Frontal cortex (tissue), 4 donors: ENCODE measurements around the gene LYRM4. TPM values are rescaled to one million over a fixed set of nuclear protein-coding genes. Genes with fewer than 3 reads are reported as not detected.
A peak's percentile ranks its signal among the peaks of the same experiment; 100 is the strongest.

Experiments used
- DNase-seq, 2 donors: peaks; one replicate each; pipeline ENCODE4 v3.0.0; 2012; ENCODE audit warnings: low spot score in 2 of 2
- FAIRE-seq: peaks from 2 replicates; lab custom pipeline; 2012; peaks lifted over from hg19 to GRCh38; lab: Jason Lieb, UNC
- total RNA-seq: library from RNA; depleted of rRNA; stranded (reverse); fragments of >200 nt; gene quantifications from one replicate; pipeline ENCODE4 v1.2.3, GENCODE V29; 2014
- donor health status: control.
- donor health status: control.
- donor health status: control.

LYRM4 gene
- total RNA-seq, 1 donor from 2014 or later, result 14.7 TPM

DNA sequence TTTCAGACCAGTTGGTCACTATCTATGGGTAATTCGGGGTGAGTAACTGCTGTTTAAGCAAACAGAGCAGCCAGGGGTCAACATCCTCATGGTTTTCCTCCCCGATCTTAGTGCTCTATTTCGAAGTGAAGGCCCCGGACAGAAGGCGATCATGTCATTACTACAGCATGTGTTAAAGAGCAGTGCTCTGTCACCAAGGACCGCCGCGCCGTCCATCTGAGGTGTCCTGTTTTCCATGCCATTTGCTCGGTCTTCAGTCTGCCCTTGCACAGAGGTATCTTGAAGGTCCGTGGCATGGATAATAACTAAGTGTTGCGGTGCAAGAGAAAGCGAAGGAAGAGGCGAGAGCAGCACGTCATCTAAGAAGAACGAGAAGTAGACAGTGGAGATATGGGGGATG is 150.5 kb downstream of the LYRM4 start:
- FAIRE-seq (no peak), DNase-seq (no peak)

DNA sequence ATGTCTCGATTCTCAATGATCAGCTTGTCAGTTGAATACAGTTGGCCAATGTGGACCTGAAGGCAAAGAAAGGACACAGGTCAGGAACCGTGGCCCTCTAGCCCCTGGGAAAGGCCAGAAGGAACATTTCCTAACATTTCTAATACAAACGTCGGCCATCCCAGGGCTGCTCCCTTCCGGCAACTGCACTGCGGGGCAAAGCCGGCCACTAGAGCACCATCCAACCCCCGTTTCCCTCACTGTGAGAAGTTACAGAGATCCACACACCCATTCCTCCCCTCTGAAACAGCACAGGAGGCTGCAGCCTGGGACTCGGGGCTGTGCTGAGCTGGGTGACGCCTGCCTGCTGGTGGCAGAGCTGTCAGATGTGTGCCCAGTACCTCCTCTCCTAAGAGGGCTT is 151.3 kb downstream of the LYRM4 start:
- FAIRE-seq (no peak), DNase-seq (no peak)

DNA sequence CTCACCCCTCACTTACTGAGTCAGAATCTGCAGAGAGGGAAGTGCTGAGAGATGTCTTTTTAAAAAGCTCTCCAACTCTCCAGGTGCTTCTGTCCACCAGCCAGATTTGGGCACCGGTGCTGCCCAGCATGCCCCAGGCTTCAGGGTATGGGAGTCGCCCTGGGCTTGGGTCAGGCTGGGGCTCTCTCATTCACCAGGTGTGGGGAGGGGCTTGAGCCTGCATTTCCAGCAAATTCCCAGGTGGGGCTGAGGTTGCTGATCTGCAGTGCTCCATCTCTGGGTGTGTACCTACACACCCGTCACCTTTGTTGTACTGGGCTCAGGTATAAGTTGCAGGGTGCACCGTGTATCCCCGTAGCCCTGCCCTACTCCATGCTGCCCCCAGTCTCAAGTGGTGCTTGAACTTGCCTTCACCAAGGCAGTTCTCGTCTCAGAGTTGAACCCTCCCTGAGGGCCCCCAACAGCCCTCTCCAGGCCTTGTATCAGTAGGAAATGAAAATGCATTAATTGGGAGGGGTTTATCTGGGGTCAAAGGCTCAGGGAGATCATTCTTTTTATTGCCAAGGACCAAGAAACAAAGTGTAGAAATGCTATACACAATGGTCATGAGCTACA is 152.1 kb downstream of the LYRM4 start:
- FAIRE-seq (no peak), DNase-seq (no peak)

DNA sequence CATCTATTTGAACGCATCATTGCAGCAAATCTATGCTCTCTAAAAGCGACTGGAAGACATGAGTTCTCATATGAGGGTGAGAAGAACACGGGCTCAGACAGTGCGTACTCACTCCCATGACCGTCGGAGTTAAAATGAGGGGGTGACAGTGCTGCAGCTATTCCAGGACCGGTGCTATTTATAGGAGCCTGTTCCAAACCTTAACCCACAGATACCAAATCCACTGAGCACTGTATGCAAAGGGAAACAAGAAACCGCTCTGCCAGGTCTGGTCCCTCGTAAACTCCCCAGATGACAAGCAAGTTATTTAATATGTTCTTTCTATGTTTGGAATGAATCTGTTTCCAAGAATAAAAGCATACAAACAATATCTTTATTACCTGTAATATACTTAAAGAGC is 152.7 kb downstream of the LYRM4 start:
- FAIRE-seq (no peak), DNase-seq (peak in 1 of 2 donors; percentile 49)

DNA sequence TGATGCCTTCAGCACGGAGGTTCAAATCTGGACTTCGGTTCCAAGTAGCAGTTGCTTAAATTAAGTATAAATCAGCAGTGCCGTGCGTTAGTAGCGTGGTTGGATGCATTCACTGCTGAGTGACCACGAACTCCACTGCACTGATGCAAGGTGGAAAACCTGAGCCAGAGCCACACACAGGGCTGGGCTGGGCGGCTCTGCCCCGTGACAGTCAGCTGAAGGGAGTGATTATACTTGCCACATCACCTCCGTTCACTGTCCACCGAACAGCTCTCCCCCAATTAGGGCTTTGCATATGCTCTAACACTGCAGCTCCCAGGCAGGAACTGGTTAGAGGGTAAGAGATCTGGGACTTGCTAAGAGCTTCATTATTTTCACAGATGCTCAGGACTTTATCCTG is 153.4 kb downstream of the LYRM4 start:
- no peak for FAIRE-seq
- no peak for DNase-seq

DNA sequence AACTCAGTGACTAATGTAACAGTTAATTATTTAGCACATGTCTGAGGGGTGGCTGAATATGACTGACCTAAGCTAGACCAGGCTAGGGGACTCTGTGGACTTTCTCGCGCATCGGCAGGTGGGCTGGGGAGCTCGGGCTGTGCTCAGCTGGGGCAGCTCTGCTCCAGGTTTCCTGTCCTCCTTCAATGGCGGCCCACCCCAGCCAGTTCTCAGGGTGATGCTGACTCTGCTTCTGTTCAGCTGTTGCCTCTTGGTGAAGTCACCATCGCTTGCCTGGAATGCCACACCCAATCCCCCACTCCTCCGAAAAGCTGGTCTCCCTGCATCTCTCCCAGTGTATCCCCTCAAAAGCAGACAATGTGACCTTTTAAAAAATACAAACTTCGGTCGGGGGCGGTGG is 155.6 kb downstream of the LYRM4 start:
- no peak for FAIRE-seq
- DNase-seq, result no peak

DNA sequence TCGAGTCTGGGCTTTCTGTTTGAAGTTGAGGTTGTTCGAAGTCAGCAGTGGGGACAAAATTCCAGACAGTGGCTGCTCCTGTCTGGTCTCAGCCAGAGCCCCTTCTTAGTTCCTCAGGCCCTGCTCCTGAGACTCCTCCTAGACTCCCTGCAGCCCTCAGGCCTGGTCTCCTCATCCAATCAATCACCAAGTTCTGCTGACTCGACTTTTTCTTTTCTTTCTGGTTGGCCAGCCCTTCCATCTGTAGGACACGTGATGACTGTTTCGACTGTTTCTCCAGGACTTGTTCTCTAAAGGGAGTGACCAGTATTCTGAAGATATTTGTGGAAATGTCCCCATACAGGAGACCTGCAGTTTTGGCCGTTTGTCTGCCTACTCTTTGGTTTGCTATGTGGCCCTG is 156.1 kb downstream of the LYRM4 start:
- FAIRE-seq (no peak), DNase-seq (no peak)

DNA sequence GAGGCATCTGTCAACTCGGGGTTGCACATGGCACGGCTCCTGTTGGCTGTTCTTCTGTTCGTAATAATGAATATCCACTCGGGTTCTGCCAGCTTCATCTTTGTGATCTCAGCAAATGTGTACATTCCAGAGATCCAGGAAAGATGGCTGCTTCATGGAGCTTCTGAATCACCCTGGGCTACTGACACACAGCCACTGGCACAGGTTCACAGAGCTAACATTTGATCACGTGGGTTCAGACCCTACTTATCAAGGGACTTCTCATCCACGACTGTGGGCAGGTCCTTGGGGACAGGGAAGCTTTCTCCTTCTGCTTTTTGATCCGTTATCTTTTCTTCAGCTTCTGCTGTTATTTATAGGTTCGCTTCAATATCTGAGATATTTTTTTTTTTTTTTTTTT is 157.5 kb downstream of the LYRM4 start:
- no peak for FAIRE-seq
- DNase-seq, result no peak

DNA sequence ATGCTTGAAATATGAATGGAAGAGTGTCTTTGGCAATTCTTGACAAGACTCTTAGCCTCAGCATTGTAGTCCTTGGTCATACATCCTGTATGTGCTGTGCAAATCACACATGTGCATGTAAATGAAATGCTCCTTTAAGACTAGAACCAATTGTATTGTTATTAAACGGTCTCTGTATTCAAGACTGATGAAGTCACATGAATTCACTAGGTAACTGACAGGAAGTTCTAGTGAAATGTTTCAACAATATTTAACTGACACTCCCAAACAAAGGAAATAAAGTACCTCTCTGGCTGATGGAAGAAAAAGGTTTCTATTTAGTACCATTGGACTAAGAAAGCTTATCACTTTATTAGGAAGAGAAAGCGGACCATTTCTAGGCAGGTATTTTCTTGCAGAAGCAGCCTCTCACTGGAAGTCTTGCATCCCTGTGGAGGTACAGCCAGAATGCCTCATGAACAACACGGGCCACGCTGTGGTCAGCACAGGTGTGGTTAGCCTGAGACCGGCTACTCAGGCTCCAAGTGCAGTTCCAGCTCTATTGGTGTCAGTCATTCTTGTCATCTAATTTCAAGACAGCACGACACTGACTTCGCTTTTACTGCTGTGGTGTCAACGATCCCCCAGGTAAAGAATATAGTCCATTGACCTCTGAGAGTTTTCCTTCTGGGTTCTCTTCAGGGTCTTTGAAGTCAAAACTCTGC is 158.3 kb downstream of the LYRM4 start:
- no peak for FAIRE-seq
- DNase-seq, result no peak

DNA sequence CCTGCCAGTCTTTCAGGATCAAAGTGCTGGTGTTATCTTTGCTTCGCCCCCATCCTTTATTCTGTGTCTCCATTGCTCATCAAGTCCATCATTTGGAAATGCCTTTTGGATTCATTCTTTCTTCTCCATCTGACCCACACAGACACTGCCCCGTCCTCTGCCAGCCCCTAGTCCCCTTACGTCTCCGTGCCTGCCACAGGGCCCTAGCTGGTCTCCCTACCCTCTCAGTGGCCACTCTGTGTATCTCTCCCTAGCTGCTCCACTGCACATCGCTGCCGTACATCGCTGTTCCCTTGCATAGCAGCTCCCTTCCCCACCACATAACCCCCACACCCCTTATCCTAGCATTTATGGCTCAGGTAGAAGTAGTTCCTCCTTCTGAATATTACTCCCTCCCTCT is 159.9 kb downstream of the LYRM4 start:
- FAIRE-seq (no peak), DNase-seq (no peak)

DNA sequence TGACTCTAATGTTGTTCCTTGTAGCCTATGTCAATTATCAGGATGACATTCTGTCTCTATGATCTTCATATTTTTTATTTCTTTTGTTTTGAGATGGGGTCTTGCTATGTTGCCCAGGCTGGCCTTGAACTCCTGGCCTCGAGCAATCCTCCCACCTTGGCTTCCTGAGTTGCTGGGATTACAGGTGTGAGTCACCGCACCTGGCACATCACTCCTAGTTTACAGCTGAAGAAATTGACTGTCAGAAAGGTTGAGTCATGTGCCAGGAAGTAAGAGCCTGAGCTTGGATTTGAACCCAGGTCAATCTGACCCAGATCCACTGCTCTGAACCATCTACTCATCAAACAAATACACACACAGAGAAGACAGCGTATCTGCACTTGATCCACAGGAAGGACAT is 161.2 kb downstream of the LYRM4 start:
- DNase-seq (no peak), FAIRE-seq (no peak)

DNA sequence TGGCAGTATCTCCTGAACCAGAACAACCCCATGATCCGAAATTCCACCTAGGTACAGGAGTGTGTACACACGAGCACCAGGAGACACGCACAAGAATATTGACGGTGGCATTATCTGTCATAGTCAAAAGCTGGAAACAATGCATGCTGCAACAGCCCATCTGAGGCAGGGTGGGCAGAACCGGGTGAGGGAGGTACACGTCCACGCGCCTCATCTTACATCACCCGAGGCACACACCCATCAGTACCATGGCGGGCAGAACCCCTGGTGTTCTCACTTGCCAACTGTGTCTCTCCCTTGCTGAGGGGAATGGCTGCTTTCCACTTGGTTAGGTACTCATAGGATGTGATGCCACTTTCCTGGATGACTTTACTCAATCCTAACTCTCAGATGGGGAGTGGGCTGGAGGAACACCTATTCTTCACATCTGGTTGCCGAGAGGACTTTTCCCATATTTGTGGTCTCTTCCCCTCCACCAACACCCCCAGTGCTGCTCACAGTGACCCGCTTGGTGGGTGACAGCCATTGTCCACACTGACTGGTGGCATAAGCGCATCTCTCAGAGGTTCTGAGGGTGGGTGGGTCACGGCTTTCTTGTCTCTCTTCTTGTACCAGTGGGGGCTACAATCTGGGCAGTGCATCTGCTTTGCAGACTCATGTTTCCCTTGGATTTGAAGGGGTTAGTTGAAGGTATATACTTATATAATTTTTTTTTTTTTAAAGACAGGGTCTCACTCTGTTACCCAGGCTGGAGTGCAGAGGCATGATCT is 162.1 kb downstream of the LYRM4 start:
- no peak for DNase-seq
- no peak for FAIRE-seq

DNA sequence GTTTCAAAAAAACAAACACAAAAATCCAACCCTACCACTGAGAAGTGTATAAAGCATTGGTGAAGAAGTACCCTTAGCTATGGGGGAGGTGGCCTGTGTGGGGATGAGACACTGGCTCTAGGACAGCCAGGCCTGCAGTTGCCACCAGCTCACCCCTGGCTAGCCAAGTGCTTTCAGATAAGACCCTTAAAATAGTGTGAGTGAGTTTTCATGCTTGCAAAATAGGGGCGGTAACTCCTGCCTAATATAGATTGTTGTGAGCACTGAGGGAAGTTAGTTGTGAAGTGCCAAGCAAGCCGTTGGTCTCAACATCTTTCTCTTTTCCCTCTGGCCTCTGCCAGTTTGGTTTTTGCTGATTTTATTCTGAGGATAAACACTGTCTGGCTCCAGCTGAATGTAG is 164.3 kb downstream of the LYRM4 start:
- DNase-seq (no peak), FAIRE-seq (no peak)

DNA sequence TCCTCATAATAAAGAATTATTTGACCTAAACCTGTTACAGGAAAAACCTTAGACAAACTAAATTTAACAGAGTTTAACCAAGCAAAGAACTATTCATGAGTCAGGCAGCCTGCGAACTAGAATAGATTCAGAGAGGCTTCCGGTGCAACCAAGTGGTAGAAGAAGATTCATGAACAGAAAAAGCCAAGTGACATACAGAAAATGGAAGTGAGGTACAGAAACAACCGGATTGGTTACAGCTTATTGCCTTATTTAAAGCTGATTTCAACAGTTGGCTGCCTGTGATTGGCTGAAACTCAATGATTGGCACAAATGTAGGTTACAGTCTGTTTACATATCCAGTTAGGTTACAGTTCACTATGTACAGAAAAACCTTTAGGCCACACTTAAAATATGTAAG is 165.5 kb downstream of the LYRM4 start:
- DNase-seq (no peak), FAIRE-seq (no peak)

DNA sequence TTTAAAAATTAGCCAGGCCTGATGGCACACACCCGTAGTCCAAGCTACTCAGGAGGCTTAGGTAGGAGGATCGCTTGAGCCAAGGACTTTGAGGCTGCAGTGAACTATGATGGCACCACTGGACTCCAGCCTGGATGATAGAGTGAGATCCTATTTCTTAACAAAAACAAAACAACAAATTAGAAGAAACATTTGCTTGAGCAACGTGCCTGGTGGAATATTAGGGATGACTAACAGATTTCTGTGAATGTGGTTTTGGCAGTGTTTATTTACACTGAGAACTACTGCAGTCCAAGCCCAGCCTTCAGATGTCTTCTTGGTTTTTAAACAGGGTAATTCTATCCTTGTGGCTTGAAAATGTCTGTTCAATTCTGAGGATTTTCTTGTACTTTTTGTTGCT is 166.4 kb downstream of the LYRM4 start:
- FAIRE-seq (no peak), DNase-seq (no peak)

DNA sequence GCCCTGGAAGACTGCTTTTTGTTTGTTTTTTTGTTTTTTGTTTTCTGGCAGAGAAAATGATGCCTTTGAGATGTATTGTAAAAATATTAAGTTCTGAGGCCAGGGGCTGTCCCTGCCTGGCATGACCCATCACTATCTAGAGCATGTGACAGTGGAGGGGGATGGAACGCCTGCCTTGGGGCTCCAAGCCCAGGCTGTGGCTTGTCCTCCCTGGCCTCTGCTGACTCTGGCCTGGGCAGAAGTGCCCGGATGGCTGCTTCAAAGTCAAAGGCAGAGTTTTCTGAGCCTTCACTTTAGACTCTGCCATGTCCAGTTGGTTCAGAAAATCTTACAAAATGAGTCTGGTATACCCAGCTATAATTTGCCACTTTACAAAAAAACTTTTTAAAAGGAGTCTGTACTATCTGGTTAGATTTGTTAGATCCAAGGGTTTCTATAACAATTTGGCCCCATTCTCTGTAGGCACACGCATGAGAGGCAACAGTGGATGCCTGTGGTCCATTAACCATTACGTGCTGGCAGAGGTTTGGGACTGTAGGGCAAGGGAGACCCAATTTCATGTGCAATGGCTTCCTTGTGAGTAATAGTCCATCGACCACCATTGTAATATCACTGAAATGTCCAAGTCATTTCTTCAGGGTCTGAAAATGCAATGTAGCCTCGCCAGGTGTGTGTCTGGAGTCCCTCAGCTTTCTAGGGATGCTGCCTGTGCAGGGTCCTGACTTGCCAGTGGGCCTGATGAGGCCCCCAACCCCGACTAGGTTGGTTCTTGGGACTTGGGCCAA is 167.3 kb downstream of the LYRM4 start:
- FAIRE-seq (no peak), DNase-seq (no peak)

DNA sequence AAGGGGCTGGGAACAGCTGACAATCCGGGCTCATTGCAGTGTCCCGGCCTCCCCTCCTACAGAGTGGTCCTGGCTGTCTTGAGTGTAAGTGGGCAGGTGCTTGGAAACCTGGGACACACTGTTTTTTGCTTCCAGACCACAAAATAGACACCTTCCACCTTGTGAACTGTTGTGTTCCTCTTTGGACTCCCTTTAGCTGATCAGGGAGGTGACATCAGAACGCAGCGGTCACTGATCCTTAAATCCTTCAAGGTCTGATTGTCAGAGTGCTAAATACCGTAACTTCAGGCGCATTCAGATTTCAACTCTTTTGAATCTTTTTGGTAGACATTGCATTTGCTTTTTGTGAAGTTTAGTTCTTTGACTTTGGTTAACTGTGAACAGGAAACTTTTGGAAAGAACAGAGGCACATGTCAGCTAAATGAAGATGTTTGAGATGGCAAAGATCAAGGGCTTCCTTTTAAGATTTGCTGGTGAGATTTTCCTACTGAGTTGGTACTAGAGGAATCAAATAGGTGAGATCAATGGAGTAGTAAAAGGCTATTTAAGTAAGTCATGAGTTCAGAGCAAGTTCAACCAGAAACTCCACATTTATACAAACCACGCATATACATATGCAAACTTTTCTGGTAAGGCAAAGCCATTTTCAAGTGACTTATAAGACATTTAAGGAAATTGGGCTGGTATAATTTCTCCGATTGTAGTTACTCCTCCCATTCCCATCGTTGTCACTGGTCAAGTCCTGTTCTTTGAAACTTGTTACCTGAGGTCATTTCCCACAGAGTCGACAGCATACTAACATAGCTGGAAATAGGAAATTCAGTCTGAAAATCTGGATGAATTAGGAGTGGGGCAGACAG is 169.3 kb downstream of the LYRM4 start:
- DNase-seq, result no peak
- FAIRE-seq, result no peak

DNA sequence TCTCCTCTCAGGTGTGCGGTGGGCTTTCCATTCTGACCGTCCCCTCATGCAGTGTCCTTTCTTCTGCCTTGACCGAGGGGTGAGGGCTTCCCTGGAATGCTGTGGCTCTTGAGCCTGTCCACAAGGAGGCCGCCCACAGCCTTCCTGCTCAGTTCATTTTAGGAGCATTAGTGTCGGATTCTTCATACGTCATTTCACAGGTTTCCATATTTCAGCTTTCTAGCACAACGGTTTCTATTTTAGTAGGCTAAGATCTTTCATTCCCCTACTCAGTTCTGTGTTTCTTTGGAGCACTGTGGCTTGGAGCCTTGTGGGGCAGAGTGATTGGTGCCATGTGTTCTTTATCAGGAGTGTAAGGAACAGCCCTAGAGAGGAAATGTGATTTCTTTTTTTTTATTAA is 170.1 kb downstream of the LYRM4 start:
- FAIRE-seq, result no peak
- no peak for DNase-seq
